Immature natural killer cell (primary cell): ENCODE data around the gene IQCB1. TPM values are rescaled to one million over a fixed set of nuclear protein-coding genes. Genes with fewer than 3 reads are reported as not detected.
"Not testable (repeated sequence)": the region's sequence is repeated elsewhere in the genome, so short reads cannot be mapped to it uniquely, and the experiment has no call there.

Experiments
- DNase-seq, 3 donors: peaks; one replicate each; pipeline ENCODE4 v3.0.0; 2022; ENCODE audit warnings: mixed read lengths in 1 of 3
- H3K27ac Mint-ChIP-seq, 6 donors: one replicate each; pipeline ENCODE4 v1.8.0; 2020; ENCODE audit warnings: mixed read lengths in 6 of 6, mild to moderate bottlenecking in 5 of 6, inconsistent platforms in 4 of 6, moderate library complexity in 3 of 6
- H3K27me3 Mint-ChIP-seq, 3 donors: one replicate each; pipeline ENCODE4 v1.8.0; 2020 to 2021; ENCODE audit warnings: low read depth in 3 of 3, mild to moderate bottlenecking in 3 of 3, mixed read lengths in 3 of 3, moderate library complexity in 3 of 3, inconsistent platforms in 1 of 3
- H3K36me3 Mint-ChIP-seq, 3 donors: one replicate each; pipeline ENCODE4 v1.8.0; 2020; ENCODE audit warnings: mixed read lengths in 3 of 3, inconsistent platforms in 2 of 3, mild to moderate bottlenecking in 2 of 3
- H3K4me1 Mint-ChIP-seq, 2 donors: one replicate each; pipeline ENCODE4 v1.8.0; 2020; ENCODE audit warnings: inconsistent platforms in 2 of 2, mild to moderate bottlenecking in 2 of 2, mixed read lengths in 2 of 2, moderate library complexity in 1 of 2
- H3K4me3 Mint-ChIP-seq, 5 donors: one replicate each; pipeline ENCODE4 v1.8.0; 2020; ENCODE audit warnings: mild to moderate bottlenecking in 5 of 5, mixed read lengths in 5 of 5, inconsistent platforms in 3 of 5, moderate library complexity in 3 of 5
- H3K9me3 Mint-ChIP-seq, 6 donors: one replicate each; pipeline ENCODE4 v1.8.0; 2020; ENCODE audit warnings: mild to moderate bottlenecking in 6 of 6, mixed read lengths in 6 of 6, inconsistent platforms in 4 of 6, moderate library complexity in 3 of 6
- polyA plus RNA-seq, 3 donors: library from polyadenylated mRNA; unstranded; fragments of 300-500 nt; fragmentation: Illumina TruSeq; gene quantifications; one replicate each; pipeline ENCODE4 v1.2.3, GENCODE V29; 2021

The IQCB1 gene
- polyA plus RNA-seq, 3 donors from 2014 or later: 10.8 to 17.4 (median 11.5) TPM

- H3K36me3 Mint-ChIP-seq: no peaks in the 10 kb centered on the region
- peaks cover 2 to 13% (median 5%) of the 10 kb centered on the region in 3 donors for H3K27me3 Mint-ChIP-seq
- no peak overlapping the region for H3K4me3 Mint-ChIP-seq
- no peak for DNase-seq
- H3K4me1 Mint-ChIP-seq: peaks cover 0 to 7% of the 10 kb centered on the region in 2 donors
- H3K9me3 Mint-ChIP-seq: no peaks in the 10 kb centered on the region
- H3K27ac Mint-ChIP-seq: no peak overlapping the region
Measured at GRCh38 chr3:121752261-121752660, 82.6 kb downstream of the IQCB1 start.

GRCh38 chr3:121750087-121750415 lies 84.8 kb downstream of the IQCB1 start:
- Mint-ChIP-seq H3K4me1 (peaks cover 0 to 7% of the 10 kb centered on the region in 2 donors), H3K4me3 (no peak overlapping the region)

GRCh38 chr3:121749276-121750086 lies 85.4 kb downstream of the IQCB1 start, which contains the start of gene GOLGB1:
TSS of gene GOLGB1 (minus strand) at chr3:121749741. CDS start at chr3:121730971, 18,770 bp downstream.
- H3K36me3 Mint-ChIP-seq: no peaks in the 10 kb centered on the region
- peak; percentile 94 to 96 (median 95) for DNase-seq
- no peaks in the 10 kb centered on the region for H3K9me3 Mint-ChIP-seq
- H3K4me1 Mint-ChIP-seq: peaks cover 5 to 7% of the 10 kb centered on the region in 2 donors
- H3K4me3 Mint-ChIP-seq: peak within 1 kb of the TSS in 1 of 5 donors; percentile 36
- H3K27ac Mint-ChIP-seq: peak within 1 kb of the TSS in 1 of 6 donors; percentile 45
- H3K27me3 Mint-ChIP-seq: peaks cover 2 to 13% (median 5%) of the 10 kb centered on the region in 3 donors

More at GRCh38 chr3:121750087-121750415, 84.8 kb downstream of the IQCB1 start:
- Mint-ChIP-seq H3K9me3 (no peaks in the 10 kb centered on the region), H3K27me3 (peaks cover 2 to 13% (median 5%) of the 10 kb centered on the region in 3 donors), H3K36me3 (no peaks in the 10 kb centered on the region), H3K27ac (no peak overlapping the region)
- DNase-seq: no peak

- peak in 2 of 3 donors; percentile 13 to 23 for DNase-seq
- Mint-ChIP-seq H3K27ac (no peak overlapping the region), H3K4me3 (no peak overlapping the region), H3K36me3 (no peaks in the 10 kb centered on the region), H3K9me3 (no peaks in the 10 kb centered on the region), H3K4me1 (peaks cover 6 to 7% of the 10 kb centered on the region in 2 donors), H3K27me3 (peaks cover 2 to 10% (median 5%) of the 10 kb centered on the region in 3 donors)
Measured at GRCh38 chr3:121748680-121749275, 86.1 kb downstream of the IQCB1 start.

GRCh38 chr3:121747976-121748375 lies 86.9 kb downstream of the IQCB1 start:
- H3K4me1 Mint-ChIP-seq: peaks cover 6 to 7% of the 10 kb centered on the region in 2 donors
- H3K4me3 Mint-ChIP-seq: no peak overlapping the region
- no peaks in the 10 kb centered on the region for H3K36me3 Mint-ChIP-seq
- no peak for DNase-seq
- H3K27ac Mint-ChIP-seq: no peak overlapping the region
- H3K27me3 Mint-ChIP-seq: peaks cover 2 to 10% (median 5%) of the 10 kb centered on the region in 3 donors
- H3K9me3 Mint-ChIP-seq: no peaks in the 10 kb centered on the region

GRCh38 chr3:121743106-121743505 lies 91.8 kb downstream of the IQCB1 start:
- peaks cover 19 to 44% of the 10 kb centered on the region in 2 donors for H3K4me1 Mint-ChIP-seq
- not testable (repeated sequence) for H3K9me3 Mint-ChIP-seq, H3K27me3 Mint-ChIP-seq, H3K36me3 Mint-ChIP-seq, H3K4me3 Mint-ChIP-seq, DNase-seq, H3K27ac Mint-ChIP-seq

GRCh38 chr3:121740896-121741295 lies 94.0 kb downstream of the IQCB1 start:
- H3K27ac Mint-ChIP-seq: peak overlapping the region in 1 of 6 donors; percentile 17
- DNase-seq: no peak

GRCh38 chr3:121739902-121740301 lies 95.0 kb downstream of the IQCB1 start:
- H3K4me1 Mint-ChIP-seq: peaks cover 18 to 63% of the 10 kb centered on the region in 2 donors
- H3K27me3 Mint-ChIP-seq: no peaks in the 10 kb centered on the region
- H3K36me3 Mint-ChIP-seq: peaks cover 0 to 3% (median 3%) of the 10 kb centered on the region in 3 donors
- H3K4me3 Mint-ChIP-seq: no peak overlapping the region
- H3K27ac Mint-ChIP-seq: peak overlapping the region in 1 of 6 donors; percentile 21
- no peak for DNase-seq
- H3K9me3 Mint-ChIP-seq: no peaks in the 10 kb centered on the region

More at GRCh38 chr3:121740896-121741295, 94.0 kb downstream of the IQCB1 start:
- Mint-ChIP-seq H3K36me3 (peaks cover 0 to 3% (median 3%) of the 10 kb centered on the region in 3 donors), H3K4me3 (no peak overlapping the region), H3K27me3 (no peaks in the 10 kb centered on the region), H3K9me3 (no peaks in the 10 kb centered on the region), H3K4me1 (peaks cover 16 to 56% of the 10 kb centered on the region in 2 donors)

- no peak overlapping the region for H3K4me3 Mint-ChIP-seq
- H3K9me3 Mint-ChIP-seq: no peaks in the 10 kb centered on the region
- DNase-seq: no peak
- no peak overlapping the region for H3K27ac Mint-ChIP-seq
- peaks cover 0 to 3% (median 3%) of the 10 kb centered on the region in 3 donors for H3K36me3 Mint-ChIP-seq
- no peaks in the 10 kb centered on the region for H3K27me3 Mint-ChIP-seq
- H3K4me1 Mint-ChIP-seq: peaks cover 18 to 61% of the 10 kb centered on the region in 2 donors
Measured at GRCh38 chr3:121737644-121738043, 97.2 kb downstream of the IQCB1 start.

- Mint-ChIP-seq H3K27ac (peak overlapping the region in 2 of 6 donors; percentile 24 to 59), H3K27me3 (no peaks in the 10 kb centered on the region), H3K4me1 (peaks cover 18 to 66% of the 10 kb centered on the region in 2 donors), H3K9me3 (no peaks in the 10 kb centered on the region), H3K4me3 (no peak overlapping the region), H3K36me3 (peaks cover 0 to 3% (median 0%) of the 10 kb centered on the region in 3 donors)
- no peak for DNase-seq
Measured at GRCh38 chr3:121736112-121736511, 98.7 kb downstream of the IQCB1 start.

GRCh38 chr3:121735047-121735696 lies 99.7 kb downstream of the IQCB1 start:
- H3K4me3 Mint-ChIP-seq: no peak overlapping the region
- DNase-seq: no peak
- H3K9me3 Mint-ChIP-seq: no peaks in the 10 kb centered on the region
- H3K4me1 Mint-ChIP-seq: peaks cover 16 to 58% of the 10 kb centered on the region in 2 donors
- H3K36me3 Mint-ChIP-seq: peaks cover 0 to 3% (median 0%) of the 10 kb centered on the region in 3 donors
- no peaks in the 10 kb centered on the region for H3K27me3 Mint-ChIP-seq
- no peak overlapping the region for H3K27ac Mint-ChIP-seq

GRCh38 chr3:121730940-121731687 lies 103.7 kb downstream of the IQCB1 start:
- Mint-ChIP-seq H3K4me1 (peaks cover 2 to 28% of the 10 kb centered on the region in 2 donors), H3K9me3 (no peaks in the 10 kb centered on the region), H3K36me3 (peaks cover 7 to 21% (median 14%) of the 10 kb centered on the region in 3 donors), H3K4me3 (no peak overlapping the region), H3K27me3 (no peaks in the 10 kb centered on the region), H3K27ac (no peak overlapping the region)
- DNase-seq: no peak

GRCh38 chr3:121724130-121724529 lies 110.7 kb downstream of the IQCB1 start:
- no peak for DNase-seq
- Mint-ChIP-seq H3K4me1 (peaks cover 2 to 19% of the 10 kb centered on the region in 2 donors), H3K4me3 (no peak overlapping the region), H3K27me3 (no peaks in the 10 kb centered on the region), H3K9me3 (no peaks in the 10 kb centered on the region), H3K36me3 (peaks cover 44 to 65% (median 49%) of the 10 kb centered on the region in 3 donors), H3K27ac (no peak overlapping the region)
